ENCODE measurements around the gene MMP11.

MMP11 gene

GRCh38 chr22:23760056-23760455 is 12.6 kb upstream of the MMP11 start:
- no peak for DNase-seq

GRCh38 chr22:23762842-23763578 is 9.6 kb upstream of the MMP11 start, which contains the start of gene C22orf15:
Gene C22orf15 (plus strand): TSS chr22:23762990. CDS start chr22:23763307, 317 bp downstream.
- no peak for DNase-seq

DNA sequence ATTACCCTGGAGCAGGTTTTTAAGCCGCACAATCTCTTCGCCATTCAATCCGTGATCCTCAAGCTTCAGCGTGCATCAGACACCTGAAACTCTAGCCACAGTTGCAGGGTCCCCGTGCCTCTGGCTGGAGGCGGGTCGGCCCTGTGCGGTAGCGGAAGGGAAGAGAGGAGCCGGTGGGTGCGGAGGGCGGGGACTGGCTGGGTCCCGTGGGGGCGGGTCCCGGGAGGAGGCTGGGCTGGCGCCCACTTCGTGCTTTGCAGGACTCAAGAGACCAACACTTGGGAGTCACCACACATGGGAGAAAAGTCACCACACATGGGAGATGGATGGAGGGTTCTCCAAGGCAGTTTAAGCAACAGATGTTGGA is 9.1 kb upstream of the MMP11 start:
- DNase-seq, result no peak

DNA sequence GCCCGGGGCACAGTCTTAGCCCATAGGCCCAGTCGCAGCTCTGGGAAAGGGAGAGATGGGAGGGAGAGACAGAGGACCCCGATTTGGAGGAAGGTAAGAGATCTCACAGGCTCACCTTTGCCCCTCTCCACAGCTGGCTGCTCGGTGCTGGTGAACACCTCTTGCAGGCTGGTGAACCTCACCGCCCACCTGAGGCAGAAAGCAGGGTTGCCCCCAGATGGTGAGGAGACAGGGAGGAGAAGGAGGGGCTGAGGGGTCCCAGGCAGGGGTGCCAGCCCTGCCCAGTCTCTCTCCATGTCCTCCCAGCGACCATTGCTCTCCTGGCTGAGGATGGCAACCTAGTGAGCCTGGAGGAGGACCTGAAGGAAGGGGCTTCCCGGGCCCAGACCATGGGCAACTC is 8.7 kb upstream of the MMP11 start:
- no peak for DNase-seq

- DNase-seq, result no peak
Measured at GRCh38 chr22:23764899-23765881, 7.5 kb upstream of the MMP11 start.

GRCh38 chr22:23767303-23767672 is 5.4 kb upstream of the MMP11 start:
- no peak for DNase-seq

DNA sequence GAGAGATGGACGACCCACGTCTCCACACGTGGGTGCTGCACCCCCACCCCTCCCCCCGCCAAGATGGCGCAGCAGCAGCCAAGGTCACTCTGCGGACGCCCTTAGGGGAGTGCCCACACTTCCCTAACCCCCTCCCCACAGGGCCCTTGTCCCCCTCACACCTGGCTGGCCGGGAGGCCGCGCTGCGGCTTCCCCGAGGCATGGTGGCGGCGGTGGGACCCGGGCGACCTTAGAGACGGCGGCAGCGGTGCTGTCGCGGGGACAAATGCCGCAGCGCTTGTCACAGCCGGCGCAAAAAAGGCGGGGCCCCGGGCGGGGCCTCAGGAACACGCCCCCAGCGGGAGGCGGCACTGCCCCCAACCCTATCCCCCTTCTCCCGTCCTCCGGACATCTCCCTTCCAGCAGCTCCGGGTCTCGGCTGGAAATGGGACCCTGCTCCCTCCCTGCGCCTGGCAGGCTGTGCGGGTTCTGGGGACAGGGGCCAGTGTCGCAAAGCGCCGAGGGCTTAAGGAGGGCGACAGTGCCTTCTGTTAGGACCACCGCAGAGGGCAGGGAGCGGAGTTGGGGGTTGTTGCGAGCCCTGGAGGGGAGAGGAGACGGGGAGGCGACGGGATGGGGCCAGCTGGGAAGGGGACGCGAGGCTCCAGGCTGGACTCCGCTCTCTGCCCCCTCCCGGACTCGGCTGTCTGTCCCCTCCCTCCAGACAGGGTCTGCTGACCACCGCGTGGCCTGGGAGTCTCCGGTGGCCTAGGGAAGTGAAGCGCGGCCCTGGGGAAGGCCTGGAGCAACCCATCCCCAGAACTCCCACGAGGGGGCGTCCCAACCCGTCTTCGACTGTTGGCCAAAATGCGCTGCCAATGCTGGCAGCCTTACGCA is 4.7 kb upstream of the MMP11 start, which contains the start of gene CHCHD10:
TSS of gene CHCHD10 (minus strand) at position 300 of the 876 bp plus-strand sequence. CDS start at position 202, 98 bp downstream.
- peak; percentile 42 for DNase-seq

- no peak for DNase-seq
Measured at GRCh38 chr22:23769321-23769965, 3.2 kb upstream of the MMP11 start.

DNA sequence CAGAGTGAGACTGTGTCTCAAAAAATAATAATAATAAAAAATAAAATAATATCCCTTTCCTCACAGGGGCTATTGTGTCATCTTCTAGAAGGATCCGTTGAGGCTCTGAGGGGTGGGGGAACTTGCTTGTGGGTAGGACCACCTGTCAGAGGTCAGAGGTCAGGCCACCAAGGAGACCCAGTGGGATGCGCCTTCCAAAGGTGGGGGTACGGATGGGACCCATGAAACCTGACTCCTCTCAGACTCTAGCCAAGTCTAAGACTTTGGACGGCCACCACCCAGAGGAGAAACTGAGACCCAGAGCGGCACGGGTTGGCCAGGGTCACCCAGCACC is 367 bp upstream of the MMP11 start:
- no peak for DNase-seq

GRCh38 chr22:23773483-23774113 is 949 bp downstream of the MMP11 start:
- DNase-seq, result no peak

DNA sequence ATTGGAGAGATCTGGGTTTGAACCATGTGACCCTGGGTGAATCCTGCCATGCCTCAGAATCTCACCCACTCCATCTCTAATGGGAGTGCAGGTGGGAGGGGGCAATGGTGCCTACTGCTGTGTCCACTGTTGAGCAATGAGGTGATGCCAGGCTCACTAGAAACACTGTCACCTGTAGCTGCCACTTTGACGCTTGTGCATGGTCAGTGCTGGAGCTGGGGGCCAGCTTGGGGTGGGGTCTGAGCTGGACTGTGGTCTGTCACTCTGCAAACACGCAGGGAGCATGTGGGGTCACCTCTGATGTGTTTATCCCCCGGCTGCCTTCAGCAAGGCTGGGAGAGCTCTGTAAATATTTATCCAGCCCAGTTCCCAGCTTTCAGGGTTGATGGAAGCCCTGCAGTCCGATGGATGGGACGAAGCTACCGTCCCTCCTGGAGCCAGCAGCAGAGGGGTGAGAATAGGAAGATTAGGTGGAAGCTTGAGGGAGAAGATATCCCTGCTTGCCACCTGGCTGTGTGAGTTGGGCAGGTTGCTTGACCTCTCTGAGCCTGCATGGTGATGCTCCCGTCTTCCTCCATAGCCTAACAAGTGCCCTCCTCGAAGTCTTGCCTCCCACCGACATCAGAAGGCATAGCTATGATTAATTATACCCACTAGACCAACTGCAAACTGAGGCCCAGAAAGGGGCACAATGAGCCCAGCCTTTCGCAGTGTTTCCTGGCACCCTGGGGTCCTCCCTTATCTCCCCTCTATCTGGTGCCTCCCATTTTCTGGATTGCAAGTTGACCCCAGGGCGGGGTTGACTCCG is 1.7 kb downstream of the MMP11 start:
- no peak for DNase-seq

GRCh38 chr22:23774922-23775436 is 2.3 kb downstream of the MMP11 start:
- DNase-seq, result no peak

DNA sequence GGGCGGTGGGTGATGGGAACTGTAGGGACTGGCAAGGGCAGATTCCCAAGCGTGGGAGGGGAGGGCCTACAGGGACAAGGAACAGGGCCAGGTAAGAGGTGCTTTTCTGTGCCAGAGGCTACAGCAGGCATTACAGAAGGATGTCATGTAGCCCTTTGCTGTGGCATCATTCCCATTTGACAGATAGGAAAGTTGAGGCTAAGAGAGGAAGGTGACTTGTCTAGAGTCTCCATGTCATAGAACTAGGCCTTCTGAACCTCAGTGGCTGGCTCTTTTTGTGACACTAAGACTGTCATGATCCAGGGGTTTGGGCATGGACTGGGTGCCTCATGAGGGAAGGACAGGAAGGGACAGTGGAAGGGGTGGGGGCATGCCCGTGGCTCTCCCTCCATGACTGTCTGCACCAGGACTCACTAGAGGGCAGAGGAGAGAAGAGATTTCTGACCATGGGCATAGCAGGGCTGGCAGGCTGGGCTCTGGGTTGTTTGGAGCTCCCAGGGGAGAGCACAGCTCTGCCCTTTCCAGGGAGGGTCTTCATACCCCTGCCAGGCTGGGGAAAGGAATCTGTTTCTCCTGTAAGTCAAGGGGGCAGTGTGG is 3.2 kb downstream of the MMP11 start:
- DNase-seq, result no peak

- no peak for DNase-seq
Measured at GRCh38 chr22:23777776-23778576, 5.3 kb downstream of the MMP11 start.

- DNase-seq, result no peak
Measured at GRCh38 chr22:23778577-23778900, 5.9 kb downstream of the MMP11 start.

GRCh38 chr22:23779083-23779482 is 6.4 kb downstream of the MMP11 start:
- no peak for DNase-seq

DNA sequence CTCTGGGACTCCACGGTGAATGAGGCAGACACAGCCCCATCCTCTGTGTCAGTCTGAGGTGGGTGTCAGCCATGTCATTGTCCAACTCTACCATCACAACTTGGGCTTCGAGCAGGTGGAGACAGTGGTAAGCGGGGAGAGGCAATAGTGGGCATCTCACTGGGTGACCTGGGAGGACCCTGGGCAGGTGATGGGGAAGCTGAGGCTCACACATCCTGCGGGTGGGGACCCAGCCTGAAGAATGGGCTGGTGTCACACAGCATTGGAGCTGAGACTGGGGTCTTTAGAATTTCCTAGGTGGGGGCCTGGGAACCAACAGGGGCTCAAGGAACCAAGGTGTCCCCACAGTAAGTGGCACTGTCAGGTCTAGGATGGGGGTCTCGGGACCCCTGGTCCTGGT is 7.1 kb downstream of the MMP11 start:
- DNase-seq, result no peak

- no peak for DNase-seq
Measured at GRCh38 chr22:23780146-23780748, 7.6 kb downstream of the MMP11 start.

- no peak for DNase-seq
Measured at GRCh38 chr22:23781065-23781464, 8.4 kb downstream of the MMP11 start.
